Measurements from ENCODE around the gene PHIP.
"Not testable (repeated sequence)": the region's sequence is repeated elsewhere in the genome, so short reads cannot be mapped to it uniquely, and the experiment has no call there.

The PHIP gene

DNA sequence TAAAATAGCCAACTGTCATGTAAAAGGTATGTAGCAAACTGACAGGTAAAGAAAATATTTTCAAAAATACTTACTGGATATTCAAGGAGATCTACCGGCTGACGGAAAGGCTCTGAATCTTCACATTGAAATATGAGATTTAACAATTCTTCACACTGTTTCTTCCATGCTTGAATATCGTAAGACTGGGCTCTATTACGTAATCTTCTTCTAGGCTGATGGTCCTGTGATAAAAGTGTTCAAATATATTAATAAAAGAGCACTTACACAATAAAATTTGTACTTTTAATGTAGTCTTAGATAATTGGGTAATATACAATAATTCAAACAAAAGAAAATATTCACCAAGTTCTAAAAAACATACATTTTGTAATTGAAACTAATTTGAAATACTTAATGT, 123.3 kb downstream of the PHIP start:
- FAIRE-seq (no peak), DNase-seq (ENCODE audit: insufficient read length, low spot score) (no peak)
- TF ChIP-seq SPI1 (IDR thresholded peaks at IDR 0.05; ENCODE audit: low read depth, low read length): no peak
- no peak for TF ChIP-seq POLR2AphosphoS5 (IDR thresholded peaks at IDR 0.05; ENCODE audit: low read depth, low read length)
- TF ChIP-seq POLR2A (IDR thresholded peaks at IDR 0.05; ENCODE audit: low read depth, low read length): no peak
- TF ChIP-seq POU2F2 (IDR thresholded peaks at IDR 0.05; ENCODE audit: low read depth, low read length): no peak
- no peak for TF ChIP-seq TAF1 (IDR thresholded peaks at IDR 0.05; ENCODE audit: low read depth, low read length)
- TF ChIP-seq PAX5 (IDR thresholded peaks at IDR 0.05; ENCODE audit: insufficient read depth, low read length, severe bottlenecking): no peak

DNA sequence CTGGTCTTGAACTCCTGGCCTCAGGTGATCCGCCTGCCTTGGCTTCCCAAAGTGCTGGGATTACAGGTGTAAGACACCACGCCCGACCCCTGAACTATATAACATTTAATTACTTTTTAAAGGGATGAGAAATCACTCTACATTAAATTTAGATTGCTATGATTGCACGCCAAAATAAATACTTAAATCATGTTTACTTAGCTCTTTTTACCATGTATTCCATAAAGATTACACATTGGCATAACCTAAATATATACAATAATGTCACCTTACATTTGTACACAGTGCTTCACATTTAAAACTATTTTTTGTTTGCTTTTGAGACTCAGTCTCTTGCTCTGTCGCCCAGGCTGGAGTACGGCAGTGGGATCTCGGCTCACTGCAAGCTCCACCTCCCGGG, 124.3 kb downstream of the PHIP start:
- TF ChIP-seq POLR2A (IDR thresholded peaks at IDR 0.05; ENCODE audit: low read depth, low read length) (no peak), SPI1 (IDR thresholded peaks at IDR 0.05; ENCODE audit: low read depth, low read length) (no peak), POU2F2 (IDR thresholded peaks at IDR 0.05; ENCODE audit: low read depth, low read length) (no peak), PAX5 (IDR thresholded peaks at IDR 0.05; ENCODE audit: insufficient read depth, low read length, severe bottlenecking) (no peak), POLR2AphosphoS5 (IDR thresholded peaks at IDR 0.05; ENCODE audit: low read depth, low read length) (no peak)
- FAIRE-seq (no peak), DNase-seq (ENCODE audit: insufficient read length, low spot score) (no peak)

DNA sequence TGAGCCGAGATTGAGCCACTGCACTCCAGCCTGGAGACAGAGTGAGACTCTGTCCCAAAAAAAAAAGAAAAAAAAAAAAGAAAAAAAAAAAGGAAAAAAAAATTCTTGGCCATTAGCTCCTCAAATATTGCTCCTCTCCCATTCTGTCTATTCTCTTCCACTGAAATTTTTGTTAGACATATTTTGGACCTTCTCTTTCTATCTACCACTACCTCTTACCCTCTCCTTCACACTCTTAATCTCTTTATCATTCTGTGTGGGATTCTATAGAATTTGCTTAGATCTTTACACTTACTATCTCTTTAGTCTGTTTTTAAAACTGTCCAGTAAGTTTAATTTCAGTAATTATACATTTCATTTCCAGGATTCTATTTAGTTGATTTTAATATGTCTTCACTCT, 125.7 kb downstream of the PHIP start:
- FAIRE-seq: no peak
- no peak for DNase-seq (ENCODE audit: insufficient read length, low spot score)
- TF ChIP-seq PAX5 (IDR thresholded peaks at IDR 0.05; ENCODE audit: insufficient read depth, low read length, severe bottlenecking): no peak
- no peak for TF ChIP-seq TAF1 (IDR thresholded peaks at IDR 0.05; ENCODE audit: low read depth, low read length)
- TF ChIP-seq POU2F2 (IDR thresholded peaks at IDR 0.05; ENCODE audit: low read depth, low read length): no peak

DNA sequence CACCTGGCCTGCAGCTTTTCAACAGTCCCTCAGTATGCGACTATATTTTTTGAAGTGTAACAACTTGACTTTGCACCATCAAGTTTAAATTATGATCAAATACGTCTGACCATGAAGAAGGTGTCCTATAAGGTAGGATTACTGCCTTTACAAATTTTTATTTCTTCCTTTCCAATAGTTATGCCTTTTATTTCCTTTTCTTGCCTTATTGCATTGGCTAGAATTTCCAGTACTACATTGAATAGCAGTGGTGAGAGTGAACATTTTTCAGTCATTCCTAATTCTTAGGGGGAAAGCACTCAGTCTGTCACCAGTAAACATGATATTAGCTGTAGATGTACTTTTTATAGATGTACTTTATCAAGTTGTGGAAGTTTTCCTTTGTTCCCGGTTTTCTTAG, 129.3 kb downstream of the PHIP start:
- no peak for DNase-seq (ENCODE audit: insufficient read length, low spot score)
- no peak for FAIRE-seq
- no peak for TF ChIP-seq TAF1 (IDR thresholded peaks at IDR 0.05; ENCODE audit: low read depth, low read length)

DNA sequence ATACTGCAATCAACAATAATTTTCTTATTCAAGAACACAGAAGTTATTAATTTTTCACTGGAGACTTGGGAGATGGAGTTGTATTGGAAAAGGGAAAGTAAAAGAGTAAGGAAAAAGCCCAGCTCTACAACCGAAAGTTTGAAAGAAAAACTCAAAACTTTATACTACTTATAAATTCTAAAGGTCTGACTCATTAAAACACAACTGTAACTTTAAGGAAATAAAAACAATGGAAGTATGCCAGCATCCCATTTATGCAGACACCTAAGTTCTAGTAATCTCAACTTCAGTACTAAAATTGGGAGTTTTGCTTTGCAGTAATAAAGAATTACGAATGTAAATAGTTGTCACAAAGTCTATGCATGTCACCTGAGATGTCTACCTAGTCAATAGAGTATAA, 130.1 kb downstream of the PHIP start:
- TF ChIP-seq SPI1 (IDR thresholded peaks at IDR 0.05; ENCODE audit: low read depth, low read length) (no peak), POLR2AphosphoS5 (IDR thresholded peaks at IDR 0.05; ENCODE audit: low read depth, low read length) (no peak), PAX5 (IDR thresholded peaks at IDR 0.05; ENCODE audit: insufficient read depth, low read length, severe bottlenecking) (no peak), TAF1 (IDR thresholded peaks at IDR 0.05; ENCODE audit: low read depth, low read length) (no peak), POLR2A (IDR thresholded peaks at IDR 0.05; ENCODE audit: low read depth, low read length) (no peak), POU2F2 (IDR thresholded peaks at IDR 0.05; ENCODE audit: low read depth, low read length) (no peak)
- DNase-seq (ENCODE audit: insufficient read length, low spot score): no peak
- FAIRE-seq: no peak

DNA sequence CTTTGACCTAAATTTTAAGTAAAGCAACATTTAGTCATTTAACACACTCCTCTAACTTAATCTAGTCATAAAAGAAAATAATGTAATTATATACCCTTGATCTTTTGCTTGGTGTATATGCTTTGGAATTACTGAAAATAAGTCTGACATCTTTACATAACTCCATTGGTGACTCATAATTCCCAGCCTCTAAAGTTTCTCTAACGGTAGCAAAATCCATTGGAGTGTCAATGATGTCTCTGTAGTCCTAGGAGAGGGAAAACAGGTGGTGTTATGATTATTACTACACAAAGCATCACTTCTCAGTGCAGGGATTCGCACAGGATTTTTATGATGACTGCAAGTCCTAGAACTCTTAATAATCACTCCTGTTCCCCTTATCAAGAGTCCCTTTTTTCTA, 130.5 kb downstream of the PHIP start:
- DNase-seq (ENCODE audit: insufficient read length, low spot score) (no peak), FAIRE-seq (no peak)
- TF ChIP-seq PAX5 (IDR thresholded peaks at IDR 0.05; ENCODE audit: insufficient read depth, low read length, severe bottlenecking) (no peak), POLR2A (IDR thresholded peaks at IDR 0.05; ENCODE audit: low read depth, low read length) (no peak), TAF1 (IDR thresholded peaks at IDR 0.05; ENCODE audit: low read depth, low read length) (no peak), POLR2AphosphoS5 (IDR thresholded peaks at IDR 0.05; ENCODE audit: low read depth, low read length) (no peak), POU2F2 (IDR thresholded peaks at IDR 0.05; ENCODE audit: low read depth, low read length) (no peak)

DNA sequence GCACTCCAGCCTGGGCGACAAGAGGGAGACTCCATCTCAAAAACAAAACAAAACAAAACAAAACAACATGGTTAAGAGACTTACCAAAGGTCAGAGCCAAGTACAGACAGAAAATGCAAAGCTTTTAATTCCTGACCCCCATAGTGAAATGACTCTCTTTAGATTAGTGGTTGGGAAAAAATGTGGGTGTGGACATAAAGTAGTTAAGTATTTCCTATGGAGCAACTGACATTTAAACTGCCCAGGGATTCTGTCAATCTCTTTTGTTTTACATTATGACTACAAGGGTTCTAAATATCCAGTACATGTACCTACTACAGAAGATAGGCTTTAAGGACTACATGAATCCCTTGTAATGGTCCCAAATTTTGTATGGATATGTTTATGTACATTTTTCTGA, 135.6 kb downstream of the PHIP start:
- TF ChIP-seq POU2F2 (IDR thresholded peaks at IDR 0.05; ENCODE audit: low read depth, low read length) (no peak), POLR2A (IDR thresholded peaks at IDR 0.05; ENCODE audit: low read depth, low read length) (no peak), PAX5 (IDR thresholded peaks at IDR 0.05; ENCODE audit: insufficient read depth, low read length, severe bottlenecking) (no peak), SPI1 (IDR thresholded peaks at IDR 0.05; ENCODE audit: low read depth, low read length) (no peak), TAF1 (IDR thresholded peaks at IDR 0.05; ENCODE audit: low read depth, low read length) (no peak), POLR2AphosphoS5 (IDR thresholded peaks at IDR 0.05; ENCODE audit: low read depth, low read length) (no peak)
- FAIRE-seq (no peak), DNase-seq (ENCODE audit: insufficient read length, low spot score) (no peak)

DNA sequence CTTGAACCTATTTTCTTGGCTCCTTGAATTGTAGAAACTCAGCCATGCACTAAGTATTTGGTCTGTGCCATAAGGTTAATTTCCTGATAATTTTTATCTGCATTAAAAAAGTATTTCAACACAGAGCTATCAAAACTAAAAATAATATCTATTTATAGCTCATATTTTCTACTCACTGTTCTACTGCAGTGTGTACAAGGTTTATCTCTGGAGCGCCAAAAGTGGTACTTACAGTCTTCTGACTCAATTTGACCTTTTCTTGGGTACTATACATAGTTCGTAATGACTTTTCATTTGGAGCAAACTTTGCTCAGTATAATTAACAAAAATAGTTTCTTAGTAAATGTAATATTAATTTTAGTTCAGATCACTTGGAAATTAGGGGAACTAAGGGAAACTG, 141.5 kb downstream of the PHIP start:
- TF ChIP-seq TAF1 (IDR thresholded peaks at IDR 0.05; ENCODE audit: low read depth, low read length) (no peak), PAX5 (IDR thresholded peaks at IDR 0.05; ENCODE audit: insufficient read depth, low read length, severe bottlenecking) (no peak), POLR2AphosphoS5 (IDR thresholded peaks at IDR 0.05; ENCODE audit: low read depth, low read length) (no peak), SPI1 (IDR thresholded peaks at IDR 0.05; ENCODE audit: low read depth, low read length) (no peak), POLR2A (IDR thresholded peaks at IDR 0.05; ENCODE audit: low read depth, low read length) (no peak), POU2F2 (IDR thresholded peaks at IDR 0.05; ENCODE audit: low read depth, low read length) (no peak)
- FAIRE-seq (no peak), DNase-seq (ENCODE audit: insufficient read length, low spot score) (no peak)

DNA sequence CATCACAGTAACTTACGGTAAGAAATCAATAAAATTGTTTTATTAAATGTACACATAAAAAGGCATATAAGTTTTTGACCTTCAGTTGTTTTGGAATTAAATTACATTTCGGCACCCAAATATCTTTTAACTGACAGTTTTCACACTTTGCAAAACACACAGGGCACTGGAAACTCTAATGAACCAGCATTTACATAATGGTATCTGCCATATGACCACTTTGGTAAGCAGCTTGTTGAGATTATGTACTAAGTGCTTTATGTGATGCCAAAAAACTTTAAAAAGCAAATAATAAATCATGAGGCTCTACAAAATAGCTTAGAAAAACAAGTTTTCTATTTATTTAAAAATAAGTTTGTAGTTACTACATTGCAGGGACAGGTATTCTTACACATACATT, 142.5 kb downstream of the PHIP start:
- DNase-seq (ENCODE audit: insufficient read length, low spot score) (no peak), FAIRE-seq (no peak)

DNA sequence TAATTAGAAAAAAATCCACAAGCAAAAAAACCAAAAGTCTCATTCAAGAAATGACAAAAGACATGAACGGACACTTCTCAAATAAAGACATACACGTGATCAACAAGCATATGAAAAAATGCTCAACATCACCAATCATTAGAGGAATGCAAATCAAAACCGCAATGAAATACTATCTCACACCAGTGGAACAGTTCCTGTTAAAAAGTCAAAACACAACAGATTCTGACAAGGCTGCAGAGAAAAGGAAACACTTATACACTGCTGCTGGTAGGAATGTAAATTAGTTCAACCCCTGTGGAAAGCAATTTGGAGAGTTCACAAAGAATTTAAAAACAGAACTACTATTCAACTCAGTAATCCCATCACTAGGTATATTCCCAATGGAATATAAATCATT, 152.7 kb downstream of the PHIP start:
- FAIRE-seq (no peak), DNase-seq (ENCODE audit: insufficient read length, low spot score) (no peak)
- TF ChIP-seq POU2F2 (IDR thresholded peaks at IDR 0.05; ENCODE audit: low read depth, low read length): no peak
- no peak for TF ChIP-seq POLR2AphosphoS5 (IDR thresholded peaks at IDR 0.05; ENCODE audit: low read depth, low read length)
- no peak for TF ChIP-seq POLR2A (IDR thresholded peaks at IDR 0.05; ENCODE audit: low read depth, low read length)
- no peak for TF ChIP-seq PAX5 (IDR thresholded peaks at IDR 0.05; ENCODE audit: insufficient read depth, low read length, severe bottlenecking)
- TF ChIP-seq SPI1 (IDR thresholded peaks at IDR 0.05; ENCODE audit: low read depth, low read length): no peak
- TF ChIP-seq TAF1 (IDR thresholded peaks at IDR 0.05; ENCODE audit: low read depth, low read length): no peak

More for the DNA sequence above, 142.5 kb downstream of the PHIP start:
- TF ChIP-seq POLR2A (IDR thresholded peaks at IDR 0.05; ENCODE audit: low read depth, low read length) (no peak), TAF1 (IDR thresholded peaks at IDR 0.05; ENCODE audit: low read depth, low read length) (no peak), SPI1 (IDR thresholded peaks at IDR 0.05; ENCODE audit: low read depth, low read length) (no peak), PAX5 (IDR thresholded peaks at IDR 0.05; ENCODE audit: insufficient read depth, low read length, severe bottlenecking) (no peak), POU2F2 (IDR thresholded peaks at IDR 0.05; ENCODE audit: low read depth, low read length) (no peak), POLR2AphosphoS5 (IDR thresholded peaks at IDR 0.05; ENCODE audit: low read depth, low read length) (no peak)

DNA sequence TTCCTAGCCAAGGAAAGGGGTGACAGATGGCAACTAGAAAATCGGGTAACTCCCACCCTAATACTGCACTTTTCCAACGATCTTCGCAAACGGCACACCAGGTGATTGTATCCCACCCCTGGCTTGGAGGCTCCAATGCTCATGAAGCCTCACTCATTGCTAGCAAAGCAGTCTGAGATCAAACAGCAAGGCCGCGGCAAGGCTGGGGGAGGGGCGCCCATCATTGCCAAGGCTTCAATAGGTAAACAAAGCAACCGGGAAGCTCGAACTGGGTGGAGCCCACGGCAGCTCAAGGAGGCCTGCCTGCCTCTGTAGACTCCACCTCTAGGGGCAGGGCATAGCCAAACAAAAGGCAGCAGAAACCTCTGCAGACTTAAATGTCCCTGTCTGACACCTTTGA, 156.9 kb downstream of the PHIP start:
- not testable (repeated sequence) for DNase-seq (ENCODE audit: insufficient read length, low spot score); FAIRE-seq
